A673 (cell line): ENCODE results near the gene CD302.

Experiments used
- CTCF ChIP-seq: fragments of 300-800, 200-600 bp; sonication (generic); conservative IDR thresholded peaks from 2 replicates; pipeline ENCODE4 v1.5.1; 2017; ENCODE audit warnings: low read depth, mild to moderate bottlenecking, antibody characterized with exemption, low read length, moderate library complexity, mixed read lengths
- EZH2 ChIP-seq: fragments of 200-600 bp; sonication (generic); IDR thresholded peaks from 2 replicates; pipeline ENCODE4 v1.6.1; 2017; ENCODE audit warnings: borderline replicate concordance, low read depth, mild to moderate bottlenecking, mixed read lengths, antibody characterized with exemption, low read length; ENCODE audit not compliant: poor library complexity, severe bottlenecking

- TF ChIP-seq CTCF (no peak), EZH2 (no peak)
Measured at GRCh38 chr2:159737917-159738296, 60.1 kb downstream of the CD302 start.
